NCI-H1092 treated with DMSO at 0.1 percent for 48 hours (cell line): ENCODE results near the gene LRMDA.
"Not testable (repeated sequence)": the region's sequence is repeated elsewhere in the genome, so short reads cannot be mapped to it uniquely, and the experiment has no call there.

Source experiments
- DNase-seq: peaks from one replicate; lab custom pipeline; 2025; lab: John Stamatoyannopoulos, UW

The LRMDA gene

DNA sequence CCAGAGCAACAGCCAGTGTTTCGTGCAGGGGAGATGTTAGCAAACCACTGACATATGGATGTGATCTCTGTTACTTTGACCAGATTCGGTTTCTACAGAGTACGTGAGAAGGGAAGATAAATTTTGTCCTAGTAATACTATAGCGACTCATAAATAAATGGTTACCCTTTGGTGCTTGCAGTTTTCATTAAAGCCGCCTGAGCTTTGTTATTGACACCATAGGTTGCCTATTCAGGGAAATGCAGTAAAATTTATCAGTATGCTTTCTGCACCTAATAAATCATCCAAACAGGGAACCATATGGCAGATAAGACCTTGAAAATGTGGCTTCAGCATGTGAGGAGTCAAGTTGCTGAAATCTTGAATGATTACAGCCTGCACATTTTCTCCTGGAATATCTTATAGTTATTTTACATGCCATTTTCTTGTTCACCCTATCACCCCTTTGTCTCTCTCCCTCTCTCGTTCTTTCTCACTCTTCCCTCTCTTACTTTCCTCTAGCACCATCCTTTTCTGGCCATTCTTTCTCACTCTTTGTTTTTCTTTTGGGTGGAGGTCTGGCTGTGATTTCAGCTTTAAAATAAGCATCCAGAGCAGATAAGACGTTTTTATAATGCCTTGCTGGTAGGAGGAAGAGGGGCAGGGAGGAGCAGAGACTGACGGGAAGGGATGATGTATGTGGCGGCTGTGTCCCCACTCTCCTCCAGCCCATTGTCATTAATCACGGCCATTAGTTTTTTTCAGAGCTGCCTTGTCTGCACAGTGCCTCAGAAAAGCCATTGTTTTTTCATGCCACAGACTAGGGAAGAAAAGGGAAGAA is 182.5 kb downstream of the LRMDA start:
- DNase-seq = no peak

DNA sequence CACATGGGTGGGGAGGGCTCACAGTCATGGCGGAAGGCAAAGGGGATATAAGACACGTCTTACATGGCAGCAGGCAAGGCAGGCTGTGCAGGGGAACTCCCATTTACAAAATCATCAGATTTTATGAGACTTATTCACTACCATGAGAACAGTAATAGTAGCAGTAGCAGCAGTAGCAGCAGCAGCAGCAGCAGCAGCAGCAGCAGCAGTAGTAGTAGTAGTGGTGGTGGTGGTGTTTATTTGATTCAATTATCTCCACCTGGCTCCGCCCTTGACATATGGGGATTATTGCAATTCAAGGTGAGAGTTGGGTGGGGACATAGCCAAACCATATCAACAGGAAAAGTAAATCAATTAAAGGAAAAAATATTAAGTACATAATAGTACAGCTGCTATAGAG is 184.7 kb downstream of the LRMDA start:
- no peak for DNase-seq

DNA sequence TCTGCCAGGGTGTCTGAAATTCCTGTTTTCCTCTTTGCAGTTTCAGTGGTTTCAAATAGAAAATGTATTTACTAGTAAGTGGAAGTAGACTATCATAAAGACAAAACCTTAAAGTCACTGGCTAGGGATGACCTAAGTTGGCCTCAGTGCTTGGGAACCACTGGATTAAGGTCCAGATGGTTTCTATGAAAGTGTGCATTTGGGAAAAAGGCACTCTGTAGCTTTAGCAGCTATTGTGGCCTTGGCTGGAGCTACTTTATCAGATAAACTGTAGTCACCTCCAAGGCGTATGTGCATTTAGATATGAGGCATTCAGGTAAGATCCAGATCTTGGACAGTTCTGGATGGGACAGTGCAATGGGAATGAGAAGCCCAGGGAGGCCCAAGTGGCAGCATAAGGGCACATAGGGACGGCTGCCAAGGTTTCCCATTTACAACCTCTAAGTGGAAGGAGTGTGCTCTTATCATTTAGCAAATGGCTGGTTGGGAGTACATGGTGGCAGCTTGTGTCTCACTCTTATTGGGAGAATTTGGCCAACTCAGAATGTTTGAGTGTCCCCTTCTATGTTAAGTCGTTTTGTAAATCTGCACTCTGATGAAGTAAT is 185.6 kb downstream of the LRMDA start:
- no peak for DNase-seq

DNA sequence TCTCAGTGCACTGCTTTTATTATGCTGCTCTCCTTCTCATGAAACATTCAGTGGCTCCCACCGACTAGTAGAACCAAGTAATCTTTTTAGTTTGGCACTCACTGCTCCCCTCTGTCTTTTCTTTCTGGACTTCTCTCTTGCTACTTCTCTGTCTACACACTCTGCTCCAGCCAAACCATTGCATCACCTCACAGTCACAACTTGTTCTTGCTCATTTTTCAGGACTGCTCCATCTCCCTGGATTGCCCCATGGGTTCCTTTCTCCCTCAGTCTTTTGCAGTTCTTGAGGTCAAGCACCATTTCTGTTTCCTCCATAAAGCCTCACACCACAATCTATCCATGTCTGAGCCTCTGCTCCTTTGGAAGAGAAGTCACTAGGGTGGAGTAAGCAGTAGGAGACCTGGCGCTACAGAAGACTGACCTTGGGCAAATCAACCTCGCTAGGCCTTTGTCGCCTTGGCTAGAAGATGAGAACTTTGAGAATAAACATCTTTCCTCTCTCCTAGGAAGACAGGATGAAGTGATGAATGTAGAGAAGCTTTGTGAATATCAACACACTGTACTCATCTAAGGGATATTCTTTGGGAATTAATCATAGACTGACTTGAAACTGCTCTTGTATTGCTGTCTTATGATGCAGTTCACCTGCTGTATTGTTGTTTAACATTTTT is 186.2 kb downstream of the LRMDA start:
- no peak for DNase-seq

DNA sequence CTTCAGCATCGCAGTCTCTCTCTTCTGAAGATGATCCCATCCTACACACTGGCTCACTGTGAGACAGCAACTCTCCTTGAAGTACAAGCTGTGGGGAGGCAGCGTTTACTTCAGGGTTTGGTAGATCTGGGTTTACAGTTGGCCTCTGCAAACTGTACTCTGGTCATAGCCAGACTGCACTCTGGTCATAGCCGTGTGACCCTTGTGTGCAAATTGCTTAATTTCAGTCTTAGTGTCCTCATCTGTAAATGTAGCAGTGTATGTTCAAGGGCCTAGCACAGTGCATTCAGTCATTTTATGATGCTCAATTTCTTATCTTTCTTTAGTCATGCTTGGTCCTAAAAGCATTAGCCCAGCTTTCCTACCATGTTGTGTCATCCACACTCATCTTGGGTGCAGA is 188.2 kb downstream of the LRMDA start:
- DNase-seq = no peak

DNA sequence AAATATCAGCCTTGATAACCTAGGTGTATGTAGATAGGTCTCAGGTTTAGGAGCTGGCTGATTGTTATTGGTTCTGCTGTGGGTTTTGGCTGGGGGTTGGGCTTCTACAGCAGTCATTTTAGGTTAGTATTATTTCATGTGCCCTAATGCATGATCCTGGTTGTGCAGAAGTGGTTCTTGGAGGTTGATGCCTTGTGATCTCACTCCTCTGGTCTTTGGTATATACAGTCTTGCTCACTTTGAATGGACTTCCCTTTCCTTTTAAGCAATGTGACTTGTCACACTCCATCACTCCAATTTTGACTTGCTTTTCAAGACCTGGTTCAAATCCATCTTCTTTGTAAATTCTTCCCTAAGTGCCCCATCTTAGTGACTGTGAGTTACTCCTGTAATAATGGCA is 188.9 kb downstream of the LRMDA start:
- no peak for DNase-seq

DNA sequence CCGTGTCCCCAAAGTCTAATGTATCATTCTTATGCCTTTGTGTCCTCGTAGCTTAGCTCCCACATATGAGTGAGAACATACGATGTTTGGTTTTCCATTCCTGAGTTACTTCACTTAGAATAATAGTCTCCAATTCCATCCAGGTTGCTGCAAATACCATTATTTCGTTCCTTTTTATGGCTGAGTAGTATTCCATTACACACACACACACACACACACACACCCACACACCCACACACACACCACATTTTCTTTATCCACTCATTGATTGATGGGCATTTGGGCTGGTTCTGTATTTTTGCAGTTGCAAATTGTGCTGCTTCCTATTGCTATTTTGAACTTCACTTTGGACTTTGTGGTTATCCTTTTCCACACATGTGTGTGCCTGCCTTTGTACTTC is 189.6 kb downstream of the LRMDA start:
- DNase-seq = not testable (repeated sequence)

DNA sequence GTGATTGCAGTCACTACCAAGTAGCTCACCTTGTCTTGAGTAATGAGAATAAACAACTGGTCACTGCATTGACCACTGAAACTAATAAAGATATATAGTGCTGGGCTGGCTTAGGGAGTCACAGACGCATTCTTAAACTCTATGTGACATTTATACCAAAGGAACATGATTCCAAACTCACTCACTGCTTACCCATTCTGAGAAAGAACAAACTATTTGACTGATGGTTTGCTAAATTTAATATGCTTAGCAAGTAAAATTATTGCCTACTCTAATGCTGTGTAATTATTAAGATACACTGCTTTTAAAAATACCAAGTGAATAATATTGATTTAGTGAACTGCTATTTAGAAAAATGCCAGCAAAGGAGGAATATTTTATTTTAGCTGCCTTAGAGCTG is 191.1 kb downstream of the LRMDA start:
- DNase-seq = no peak

DNA sequence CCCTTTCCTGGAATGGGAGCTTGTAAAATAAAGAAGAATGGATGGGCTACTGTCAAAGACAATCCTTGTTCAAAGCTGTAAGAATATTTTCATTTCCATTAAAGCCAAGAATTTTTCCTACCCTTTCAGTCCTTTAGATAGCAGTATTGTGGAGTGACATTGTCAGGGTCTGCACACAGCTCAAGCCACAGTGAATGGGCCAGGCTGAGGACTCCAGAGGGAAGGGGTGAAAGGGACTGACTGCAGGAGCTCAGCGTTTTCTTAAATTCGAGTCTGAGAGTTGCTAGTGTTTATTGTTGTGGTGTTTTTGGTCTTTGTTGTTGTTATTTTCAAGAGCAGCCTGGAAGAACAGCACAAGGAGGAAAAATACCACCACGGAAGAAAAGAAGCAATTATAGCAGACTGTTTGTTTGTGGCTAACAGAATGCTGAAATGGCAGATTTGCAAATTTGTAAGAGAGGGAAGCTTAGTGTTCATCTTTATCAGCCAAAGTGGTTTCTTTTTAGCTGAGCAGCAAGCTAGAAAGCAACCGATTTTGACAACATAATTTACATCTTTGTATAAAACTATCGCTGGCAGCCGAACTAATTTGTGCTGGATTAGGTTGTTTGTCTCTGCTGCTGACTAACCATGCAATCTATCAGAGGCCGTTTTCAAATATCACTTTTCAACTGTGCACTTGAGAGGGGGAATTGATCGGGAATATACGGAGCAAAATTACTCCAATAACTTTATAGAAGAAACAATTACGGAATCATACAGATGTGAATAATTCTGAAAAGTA is 192.1 kb downstream of the LRMDA start:
- no peak for DNase-seq

DNA sequence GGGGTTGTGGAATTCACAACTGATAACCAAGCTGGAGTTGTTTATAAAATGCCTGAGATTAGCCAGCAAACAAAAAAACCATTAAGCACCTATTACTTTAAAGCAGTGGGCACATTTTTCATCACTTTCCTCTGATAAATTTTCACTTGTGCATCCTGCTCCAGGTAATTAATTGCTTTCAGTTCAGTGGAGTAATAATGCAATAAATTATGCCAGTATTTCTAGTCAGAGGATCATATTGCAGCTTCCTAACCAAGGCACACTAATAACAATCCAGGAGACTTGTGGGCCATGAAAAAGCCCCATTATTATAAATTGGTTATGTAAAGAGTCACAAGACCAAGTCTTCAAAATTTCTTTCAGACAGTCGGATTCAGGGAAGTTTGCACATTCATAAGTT is 193.2 kb downstream of the LRMDA start:
- DNase-seq = no peak

DNA sequence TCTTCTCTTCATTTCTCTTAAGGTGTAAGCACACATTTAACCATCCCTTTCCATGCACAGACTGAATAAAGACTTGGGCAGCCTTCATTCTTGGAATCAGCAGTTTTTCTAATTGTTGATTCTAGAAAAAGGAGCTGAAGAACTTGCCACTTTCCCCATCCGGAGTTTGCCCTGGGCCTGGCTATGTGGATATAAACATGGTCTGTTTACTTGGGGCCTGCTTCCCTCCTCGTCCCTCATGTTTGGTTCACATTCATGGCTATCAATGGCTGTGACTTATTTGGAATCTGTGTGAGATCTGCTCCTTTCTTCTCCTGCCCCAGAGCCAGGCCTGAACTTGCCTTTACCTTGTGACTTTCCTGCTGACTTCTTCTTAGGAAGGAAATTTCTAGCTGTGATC is 199.3 kb downstream of the LRMDA start:
- DNase-seq = no peak

DNA sequence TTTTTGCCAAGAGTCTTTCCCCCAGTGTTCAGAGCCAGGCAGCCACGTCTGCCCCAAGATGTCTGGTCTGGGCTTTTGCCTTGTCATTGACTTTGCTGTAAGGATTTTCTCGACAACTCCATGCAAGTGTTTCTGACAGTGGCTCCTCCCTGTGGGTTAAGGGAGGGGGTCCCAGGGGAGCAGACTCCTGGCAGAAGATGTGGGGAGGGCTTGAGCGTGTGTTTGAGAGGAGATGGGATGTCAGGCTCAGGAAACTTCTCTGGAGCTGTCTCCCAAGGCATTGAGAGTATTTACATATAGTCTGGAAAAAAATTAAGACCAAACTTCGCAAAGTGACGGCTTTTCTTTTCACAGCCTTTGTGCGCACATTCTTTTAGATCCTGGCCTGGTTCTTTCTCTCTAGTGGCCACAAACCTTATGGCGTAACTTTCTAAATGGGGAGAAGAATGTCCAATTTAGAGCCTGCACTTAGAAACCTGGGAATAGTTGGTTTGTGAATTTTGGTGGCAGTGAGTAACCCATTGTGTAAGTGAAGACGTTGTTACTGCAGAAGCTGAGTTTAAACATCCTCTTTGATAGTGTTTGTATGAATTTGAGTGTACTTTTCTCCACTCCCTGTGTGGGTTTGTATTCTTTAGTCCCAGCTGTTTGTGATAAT is 201.5 kb downstream of the LRMDA start:
- DNase-seq = no peak

DNA sequence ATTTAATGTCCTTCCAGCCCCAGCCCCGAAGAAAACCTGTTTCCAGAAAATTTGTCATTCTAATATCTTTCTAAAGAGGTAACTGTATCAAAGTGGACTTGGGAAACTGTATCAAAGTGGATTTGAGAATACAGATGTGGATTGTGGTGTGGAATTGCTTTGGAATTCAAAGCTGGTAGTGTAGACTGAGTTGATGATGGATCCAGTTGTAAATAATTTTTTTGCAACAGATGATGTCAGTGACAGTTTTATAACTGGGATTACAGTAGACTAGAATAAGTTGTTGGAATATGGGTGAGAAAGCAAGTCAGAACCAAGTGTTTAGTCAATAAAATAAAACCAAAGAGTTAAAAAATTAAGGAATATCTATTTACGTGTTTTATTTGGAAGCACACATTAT is 202.1 kb downstream of the LRMDA start:
- no peak for DNase-seq

DNA sequence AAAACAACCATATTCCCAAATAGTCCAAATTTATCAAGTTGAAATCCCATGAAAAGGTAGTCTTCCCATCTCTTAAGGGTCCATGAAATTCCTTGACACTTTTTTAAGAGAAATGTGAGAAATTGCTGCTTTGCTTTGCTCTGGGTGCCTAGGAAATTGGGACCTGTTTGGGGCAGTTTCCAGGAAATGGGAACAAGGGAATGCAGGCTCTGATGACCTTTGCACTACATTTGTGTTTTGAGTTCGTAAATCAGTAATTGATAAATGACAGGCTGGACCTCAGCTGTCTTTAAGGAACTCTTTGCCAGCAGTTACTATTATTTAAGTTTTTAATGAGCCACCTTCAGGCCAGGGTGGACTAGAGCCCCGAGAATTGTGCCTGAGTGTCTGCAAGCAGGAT is 203.5 kb downstream of the LRMDA start:
- no peak for DNase-seq

DNA sequence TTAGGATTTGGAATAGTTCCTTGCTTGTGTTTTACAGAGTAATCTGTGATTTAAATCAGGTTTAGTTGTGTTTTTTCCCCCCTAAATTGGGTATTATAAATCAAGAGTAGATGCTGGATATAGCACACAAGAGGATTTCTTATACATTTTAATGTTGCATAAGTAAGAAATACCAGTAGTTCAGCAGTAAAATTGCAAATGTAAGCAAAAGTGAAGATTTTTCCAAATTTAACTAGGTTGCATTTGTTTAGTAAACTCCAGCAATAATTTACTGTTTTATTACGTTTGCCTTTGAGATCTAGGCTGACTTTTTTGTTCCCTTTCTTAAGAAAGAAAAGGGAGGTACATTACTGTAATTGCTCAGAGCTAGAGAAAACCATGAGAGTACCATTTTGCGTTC is 207.3 kb downstream of the LRMDA start:
- DNase-seq = no peak

DNA sequence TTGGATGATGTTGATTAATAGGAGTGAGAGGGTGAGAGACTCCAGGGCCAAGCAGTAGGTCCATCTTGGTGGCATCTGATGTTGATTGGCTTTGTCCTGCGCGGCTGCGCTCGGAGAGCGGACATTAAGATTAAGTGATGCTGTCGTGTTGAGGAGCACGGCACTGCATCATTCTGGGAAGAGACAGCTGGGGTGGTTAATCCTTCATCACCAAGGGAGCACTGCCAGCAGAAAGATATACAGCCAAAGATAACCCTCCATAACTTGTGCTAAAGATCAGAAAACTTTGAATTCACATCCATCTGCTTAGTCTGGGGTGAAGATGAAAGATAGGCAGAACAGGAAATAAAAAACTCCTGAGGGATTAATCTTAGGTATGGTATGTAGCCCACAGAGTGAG is 208.3 kb downstream of the LRMDA start:
- DNase-seq = no peak

DNA sequence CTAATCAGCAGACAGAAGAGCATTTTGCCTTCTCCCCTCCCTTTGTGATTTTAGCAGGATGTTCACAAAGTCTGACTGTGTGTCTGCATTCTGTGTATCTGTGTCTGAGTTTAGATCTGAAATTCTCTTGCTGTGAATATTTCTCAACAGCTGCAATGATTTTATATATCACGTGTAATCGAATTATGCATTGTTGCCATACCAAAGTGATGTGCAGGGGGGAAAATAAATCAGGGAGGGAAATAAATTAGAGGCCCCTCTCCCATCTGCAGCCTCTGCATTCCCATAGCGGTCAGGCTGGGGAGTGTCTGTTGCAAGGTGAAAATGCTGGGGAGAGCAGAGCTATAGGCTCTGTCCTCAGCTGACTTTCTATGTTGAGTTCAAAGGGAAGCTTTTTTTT is 209.0 kb downstream of the LRMDA start:
- no peak for DNase-seq

DNA sequence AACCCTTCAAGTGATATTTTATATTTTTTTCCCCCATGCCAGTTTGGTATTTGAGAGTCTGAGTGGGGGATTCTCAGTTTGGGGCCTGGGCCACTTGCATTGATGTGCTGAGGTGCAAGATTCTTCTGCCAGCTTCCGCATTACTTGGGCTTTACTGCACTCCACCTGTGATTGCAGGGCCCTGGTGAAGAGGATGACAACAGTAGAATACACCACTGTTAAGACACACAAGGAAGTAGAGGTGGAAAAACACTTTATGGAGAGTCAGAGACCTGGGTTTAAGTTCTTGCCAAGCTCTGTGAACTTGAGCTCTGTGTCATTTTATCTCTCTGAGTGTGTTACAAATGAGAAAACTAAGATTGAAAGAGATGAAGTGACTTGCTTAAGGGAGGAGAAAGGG is 209.4 kb downstream of the LRMDA start:
- no peak for DNase-seq

DNA sequence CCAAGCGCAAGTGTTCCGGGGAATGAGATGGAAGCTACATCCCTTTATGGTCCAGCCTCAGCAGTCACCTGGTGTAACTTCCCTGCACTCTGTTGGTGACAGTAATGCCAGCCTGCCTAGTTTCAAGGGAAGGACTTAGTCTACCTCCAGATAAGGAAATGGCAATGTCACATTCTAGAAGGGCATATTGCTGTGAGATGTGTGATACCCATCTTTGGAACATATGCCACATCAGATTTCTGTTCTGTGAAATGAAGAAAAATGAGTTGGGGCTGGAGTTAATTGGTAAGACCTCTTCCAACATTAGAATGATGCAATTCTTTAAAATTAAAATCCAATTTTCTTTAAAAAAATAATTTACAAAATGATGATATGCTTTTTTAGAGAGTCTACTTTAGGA is 212.0 kb downstream of the LRMDA start:
- no peak for DNase-seq

DNA sequence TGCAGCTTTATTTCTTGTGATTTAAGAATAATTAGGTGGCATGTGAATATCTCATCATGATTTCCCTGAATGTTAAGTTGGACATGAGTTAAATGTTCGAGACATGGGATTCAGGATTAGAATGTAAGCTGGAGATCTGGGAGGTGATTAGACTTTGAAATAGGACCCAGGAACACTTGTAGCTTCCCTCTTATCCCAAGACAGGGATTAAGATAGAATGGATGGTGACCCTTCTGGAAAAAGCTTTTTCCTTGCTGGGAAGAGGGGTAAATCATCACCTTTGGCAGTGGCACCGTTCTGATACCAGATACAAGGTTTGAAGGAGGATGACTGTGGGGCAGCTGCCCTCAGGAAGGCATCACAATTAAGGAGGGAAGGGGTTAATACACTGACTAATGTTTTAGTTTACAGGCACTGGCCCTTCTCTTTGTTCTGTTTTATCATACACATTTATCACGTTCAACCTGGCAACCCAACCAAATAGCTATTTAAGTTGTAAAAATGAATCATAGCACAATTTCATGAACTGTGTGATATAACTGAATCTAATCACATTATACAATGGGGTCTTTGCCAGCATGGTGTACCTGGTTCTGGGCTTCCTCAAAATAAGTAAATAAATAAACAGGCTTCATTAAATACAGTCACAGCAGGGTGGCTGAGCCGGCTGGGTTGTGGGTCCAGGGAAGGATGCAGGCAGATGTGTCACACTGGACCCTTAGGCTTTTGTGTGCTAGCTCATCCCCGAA is 212.7 kb downstream of the LRMDA start:
- no peak for DNase-seq

DNA sequence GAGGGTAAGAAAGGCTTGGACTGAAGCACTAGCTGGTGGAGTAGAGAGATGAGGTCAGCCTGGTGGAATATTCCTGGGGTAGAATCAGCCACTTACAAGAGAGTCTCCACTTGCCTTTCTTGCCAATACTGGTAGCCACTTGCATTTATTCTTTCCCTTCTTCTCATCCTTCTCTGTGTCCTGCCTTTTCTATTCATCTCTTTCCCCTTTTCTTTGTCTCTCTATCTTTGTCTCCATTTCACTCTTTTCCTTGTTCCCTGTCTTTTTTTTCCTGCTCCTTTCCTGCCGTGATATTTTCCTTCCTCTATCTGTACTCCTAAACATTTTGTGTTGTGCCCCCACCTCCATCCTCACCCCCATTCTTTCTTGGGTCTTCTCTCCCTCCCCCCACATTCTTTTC is 214.3 kb downstream of the LRMDA start:
- no peak for DNase-seq
